Fibroblast of lung (primary cell): ENCODE data around the gene MICAL2. TPM values are rescaled to one million over a fixed set of nuclear protein-coding genes. Genes with fewer than 3 reads are reported as not detected.

Source experiments
- DNase-seq, 2 donors: peaks; one replicate each; pipeline versions ENCODE4 v3.0.0 to v3.0.0-alpha.2; 2010; ENCODE audit warnings: low read depth in 2 of 2
- H2AFZ ChIP-seq: 2 replicates; pipeline ENCODE4 v1.5.1; 2012; ENCODE audit warnings: low read length, control low read depth, inconsistent platforms
- H3K27ac ChIP-seq: 2 replicates; pipeline ENCODE4 v1.5.1; 2011; ENCODE audit warnings: low read length, control low read depth; ENCODE audit not compliant: insufficient read depth
- H3K27me3 ChIP-seq: 2 replicates; pipeline ENCODE4 v1.5.1; 2011; ENCODE audit warnings: mild to moderate bottlenecking, low read length; ENCODE audit not compliant: control insufficient read depth, insufficient read depth
- H3K36me3 ChIP-seq: 2 replicates; pipeline ENCODE4 v1.5.1; 2011; ENCODE audit warnings: low read length; ENCODE audit not compliant: control insufficient read depth, insufficient read depth
- H3K4me1 ChIP-seq: 2 replicates; pipeline ENCODE4 v1.5.1; 2011; ENCODE audit warnings: low read length; ENCODE audit not compliant: control insufficient read depth, insufficient read depth; ENCODE audit errors: extremely low read depth
- H3K4me2 ChIP-seq: 2 replicates; pipeline ENCODE4 v1.5.1; 2011; ENCODE audit warnings: low read length, control low read depth; ENCODE audit not compliant: insufficient read depth; ENCODE audit errors: extremely low read depth
- H3K4me3 ChIP-seq, 4 experiments: fragments of 200-600 bp in 1 of 4; sonication (generic) in 1 of 4; replicated peaks in 1 of 4; 2 replicates each; pipeline ENCODE4 v1.5.1; 2011 to 2016; ENCODE audit warnings: low read length in 4 of 4, low read depth in 3 of 4, mild to moderate bottlenecking in 3 of 4, control low read depth in 2 of 4, inconsistent platforms in 1 of 4, mixed read lengths in 1 of 4; ENCODE audit not compliant: insufficient read depth in 1 of 4; ENCODE audit errors: control extremely low read depth in 1 of 4
- H3K79me2 ChIP-seq: 2 replicates; pipeline ENCODE4 v1.5.1; 2012; ENCODE audit warnings: mild to moderate bottlenecking, low read length, inconsistent platforms; ENCODE audit not compliant: control insufficient read depth, insufficient read depth
- H3K9ac ChIP-seq: 2 replicates; pipeline ENCODE4 v1.5.1; 2011; ENCODE audit warnings: mild to moderate bottlenecking, low read length, control low read depth; ENCODE audit not compliant: insufficient read depth
- H3K9me3 ChIP-seq: 2 replicates; pipeline ENCODE4 v1.5.1; 2012; ENCODE audit warnings: low read depth, low read length; ENCODE audit not compliant: control insufficient read depth, insufficient read depth
- H4K20me1 ChIP-seq: 2 replicates; pipeline ENCODE4 v1.5.1; 2011; ENCODE audit warnings: low read length; ENCODE audit not compliant: control insufficient read depth, insufficient read depth; ENCODE audit errors: extremely low read depth
- CTCF ChIP-seq, 2 donors: IDR thresholded peaks in 1 of 2; conservative IDR thresholded peaks in 1 of 2; 1 replicate in 1 of 2; 2 replicates in 1 of 2; pipeline ENCODE4 v1.5.1; 2011 to 2012; ENCODE audit warnings: low read length in 2 of 2, control low read depth in 1 of 2, inconsistent platforms in 1 of 2, low read depth in 1 of 2, mild to moderate bottlenecking in 1 of 2
- EZH2 ChIP-seq: IDR thresholded peaks from 2 replicates; pipeline ENCODE4 v1.5.1; 2012; ENCODE audit warnings: low read length, control low read depth, mild to moderate bottlenecking; ENCODE audit errors: missing control alignments
- polyA plus RNA-seq, 2 donors: library from polyadenylated mRNA; depleted of rRNA in 1 of 2; stranded (reverse) in 1 of 2; unstranded in 1 of 2; fragments of >200 nt; gene quantifications; 2 replicates each; pipeline ENCODE4 v1.2.1, GENCODE V29; 2011 to 2012; ENCODE audit warnings: missing spikeins in 1 of 2
- total RNA-seq: library from RNA; depleted of rRNA; stranded (reverse); fragments of >200 nt; gene quantifications from 2 replicates; pipeline ENCODE4 v1.2.1, GENCODE V29; 2014

Gene MICAL2
- total and polyA plus RNA-seq, 2 donors (not counting 1 experiment from before 2014, with no cell fraction given), result 78.5 to 275 TPM

- Histone ChIP-seq H2AFZ (no peak overlapping the region), H3K9ac (no peak overlapping the region), H3K27me3 (no peaks in the 10 kb centered on the region), H3K36me3 (peaks cover 2% of the 10 kb centered on the region), H3K79me2 (peaks cover 40% of the 10 kb centered on the region), H3K9me3 (no peaks in the 10 kb centered on the region), H3K4me1 (peaks cover 36% of the 10 kb centered on the region), H3K4me2 (peak overlapping the region; percentile 77), H3K27ac (peak overlapping the region; percentile 95), H3K4me3 (no peak overlapping the region), H4K20me1 (no peaks in the 10 kb centered on the region)
- DNase-seq, result no peak
- no peak for TF ChIP-seq CTCF (conservative IDR thresholded peaks at IDR 0.05 in 1 of 2, IDR thresholded peaks at IDR 0.05 in 1 of 2; ENCODE audit: low read depth in 1 of 2, low read length in 2 of 2)
- no peak for TF ChIP-seq EZH2
These were observed 71.9 kb downstream of the MICAL2 start for GRCh38 chr11:12182302-12182675.

- H3K9ac ChIP-seq, result peak overlapping the region; percentile 41
- H3K36me3 ChIP-seq, result peaks cover 2% of the 10 kb centered on the region
- peak; percentile 95 to 99 for DNase-seq
- peak overlapping the region; percentile 77 for H3K4me2 ChIP-seq
- H3K79me2 ChIP-seq, result peaks cover 40% of the 10 kb centered on the region
- H3K4me3 ChIP-seq, result no peak overlapping the region
- TF ChIP-seq CTCF (conservative IDR thresholded peaks at IDR 0.05 in 1 of 2, IDR thresholded peaks at IDR 0.05 in 1 of 2; ENCODE audit: low read depth in 1 of 2, low read length in 2 of 2) (no peak), EZH2 (no peak)
- H3K9me3 ChIP-seq, result no peaks in the 10 kb centered on the region
- peak overlapping the region; percentile 95 for H3K27ac ChIP-seq
- H3K4me1 ChIP-seq, result peaks cover 35% of the 10 kb centered on the region
- H2AFZ ChIP-seq, result no peak overlapping the region
- H4K20me1 ChIP-seq, result no peaks in the 10 kb centered on the region
- H3K27me3 ChIP-seq, result no peaks in the 10 kb centered on the region
These were observed 72.5 kb downstream of the MICAL2 start for GRCh38 chr11:12182676-12183541.

GRCh38 chr11:12183827-12184620 is 73.6 kb downstream of the MICAL2 start:
- no peak overlapping the region for H2AFZ ChIP-seq
- H3K36me3 ChIP-seq, result peaks cover 2% of the 10 kb centered on the region
- H4K20me1 ChIP-seq, result no peaks in the 10 kb centered on the region
- TF ChIP-seq EZH2 (no peak), CTCF (conservative IDR thresholded peaks at IDR 0.05 in 1 of 2, IDR thresholded peaks at IDR 0.05 in 1 of 2; ENCODE audit: low read depth in 1 of 2, low read length in 2 of 2) (no peak)
- no peak overlapping the region for H3K4me3 ChIP-seq
- H3K79me2 ChIP-seq, result peaks cover 37% of the 10 kb centered on the region
- no peak for DNase-seq
- H3K9ac ChIP-seq, result no peak overlapping the region
- peak overlapping the region; percentile 95 for H3K27ac ChIP-seq
- no peaks in the 10 kb centered on the region for H3K27me3 ChIP-seq
- H3K4me2 ChIP-seq, result no peak overlapping the region
- peaks cover 34% of the 10 kb centered on the region for H3K4me1 ChIP-seq
- H3K9me3 ChIP-seq, result no peaks in the 10 kb centered on the region
